KOPT-K1 (cell line): ENCODE measurements around the gene MID1.

Source experiments
- H3K27ac ChIP-seq: fragments of 200-600 bp; sonication (generic); 2 replicates; pipeline ENCODE4 v1.5.1; 2016; ENCODE audit warnings: antibody characterized with exemption, mild to moderate bottlenecking, low read depth, low read length; ENCODE audit not compliant: poor library complexity, severe bottlenecking
- H3K36me3 ChIP-seq: fragments of 200-600 bp; sonication (generic); 2 replicates; pipeline ENCODE4 v1.5.1; 2017; ENCODE audit warnings: antibody characterized with exemption, mild to moderate bottlenecking, low read length, moderate library complexity; ENCODE audit not compliant: insufficient read depth
- H3K9me3 ChIP-seq: fragments of 200-600 bp; sonication (generic); 2 replicates; pipeline ENCODE4 v1.5.1; 2017; ENCODE audit warnings: antibody characterized with exemption, low read length, mild to moderate bottlenecking; ENCODE audit not compliant: insufficient read depth, poor library complexity, severe bottlenecking

The MID1 gene

DNA sequence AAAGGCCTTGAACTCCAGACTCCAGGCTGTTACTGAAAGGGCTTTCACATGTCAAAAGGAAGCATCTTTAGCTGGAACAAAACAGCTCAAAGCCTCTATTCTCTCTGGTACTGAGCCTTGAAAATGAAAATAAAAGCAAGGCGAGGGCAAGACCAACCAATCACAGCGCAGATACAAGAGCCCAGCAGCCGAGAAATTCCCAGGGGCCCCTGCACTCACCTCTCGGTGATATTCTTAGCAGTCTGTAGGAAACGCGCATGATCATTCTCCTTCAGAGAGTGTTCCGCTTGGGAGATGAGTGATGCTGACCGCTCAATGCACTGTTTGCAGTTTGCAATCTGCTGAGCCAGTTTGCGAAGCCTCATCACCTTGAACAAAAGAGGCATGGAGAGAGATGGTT, 138.1 kb downstream of the MID1 start:
- H3K27ac ChIP-seq: no peak overlapping the region
- H3K9me3 ChIP-seq: no peaks in the 10 kb centered on the region
- no peaks in the 10 kb centered on the region for H3K36me3 ChIP-seq

DNA sequence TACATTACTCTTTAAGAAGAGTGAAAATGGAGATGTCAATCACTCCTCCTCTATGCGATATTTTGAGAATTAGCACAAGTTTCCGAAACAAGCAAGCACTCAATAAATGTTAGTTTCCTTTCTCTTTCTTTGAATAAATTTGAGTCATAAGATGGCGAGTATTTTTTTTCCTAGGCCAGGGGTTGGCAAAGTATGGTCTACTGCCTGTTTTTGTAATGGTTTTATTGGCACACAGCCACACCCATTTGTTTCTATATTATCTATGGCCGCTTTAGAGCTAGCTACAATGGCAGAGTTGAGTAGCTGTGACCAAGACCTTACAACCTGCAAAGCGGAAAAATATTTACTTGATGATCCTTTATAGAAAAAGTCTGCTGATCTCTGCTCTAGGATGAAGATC, 139.5 kb downstream of the MID1 start:
- no peak overlapping the region for H3K27ac ChIP-seq
- no peaks in the 10 kb centered on the region for H3K36me3 ChIP-seq
- no peaks in the 10 kb centered on the region for H3K9me3 ChIP-seq

DNA sequence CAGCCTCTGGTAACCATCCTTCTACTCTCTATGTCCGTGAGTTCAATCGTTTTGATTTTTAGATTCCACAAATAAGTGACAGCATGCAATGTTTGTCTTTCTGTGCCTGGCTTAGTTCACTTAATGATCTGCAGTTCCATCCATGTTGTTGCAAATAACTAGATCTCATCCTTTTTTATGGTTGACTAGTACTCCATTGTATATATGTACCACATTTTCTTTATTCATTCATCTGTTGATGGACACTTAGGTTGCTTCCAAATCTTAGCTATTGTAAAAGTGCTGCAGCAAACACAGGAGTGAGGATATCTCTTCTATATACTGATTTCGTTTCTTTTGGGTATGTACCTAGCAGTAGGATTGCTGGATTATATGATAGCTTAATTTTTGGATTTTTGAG, 140.9 kb downstream of the MID1 start:
- Histone ChIP-seq H3K9me3 (no peaks in the 10 kb centered on the region), H3K36me3 (no peaks in the 10 kb centered on the region), H3K27ac (no peak overlapping the region)

DNA sequence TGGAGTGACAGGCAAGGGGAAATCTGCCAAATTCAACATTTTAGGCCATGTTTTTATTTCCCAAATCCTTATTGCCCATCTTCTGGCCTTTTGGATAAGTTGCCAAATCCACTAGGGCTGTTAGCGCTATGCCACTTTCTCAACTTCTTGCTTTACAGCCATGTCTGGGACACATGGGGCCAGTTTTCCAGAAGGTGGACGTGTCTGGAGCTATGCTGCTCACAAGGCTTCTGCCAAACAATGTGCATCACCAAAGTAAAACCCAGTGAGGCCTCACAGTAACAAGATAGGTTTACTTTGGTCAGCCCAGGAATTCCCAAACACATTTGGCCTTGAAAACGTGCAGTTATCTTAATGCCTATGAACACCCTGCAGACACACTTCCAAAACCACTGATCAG, 142.9 kb downstream of the MID1 start:
- no peaks in the 10 kb centered on the region for H3K36me3 ChIP-seq
- H3K9me3 ChIP-seq: no peaks in the 10 kb centered on the region
- H3K27ac ChIP-seq: no peak overlapping the region

DNA sequence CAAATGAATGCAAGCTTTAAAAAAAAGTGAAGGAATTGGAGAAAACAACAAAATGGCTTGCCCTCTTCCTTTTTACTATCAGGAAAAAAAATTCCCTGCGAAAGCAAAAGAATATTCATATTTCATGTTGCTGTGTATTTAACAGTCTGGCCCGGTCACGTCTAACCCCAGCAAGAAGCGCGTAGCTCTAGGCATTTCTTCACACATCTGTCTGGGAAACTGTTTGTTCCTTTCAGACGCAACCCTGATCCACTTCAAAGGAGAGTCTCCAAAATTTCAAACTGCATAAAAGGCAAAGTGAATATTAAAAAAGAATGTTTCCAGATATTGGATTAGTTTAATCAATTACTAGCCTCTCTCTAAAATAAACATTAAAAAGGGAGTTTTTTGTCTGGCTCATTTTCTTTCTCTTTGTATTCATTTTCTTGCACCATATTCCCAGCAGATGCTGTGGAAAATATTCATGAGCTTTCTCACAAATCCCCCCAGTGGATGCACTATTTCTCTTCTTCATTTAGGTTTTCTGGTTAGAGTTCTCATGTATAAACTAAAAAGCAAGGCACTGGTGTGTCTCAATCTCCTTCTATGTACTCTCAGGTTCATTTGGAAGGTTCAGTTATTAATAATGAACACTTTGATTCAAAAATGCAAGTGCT, 145.3 kb downstream of the MID1 start:
- Histone ChIP-seq H3K27ac (no peak overlapping the region), H3K9me3 (no peaks in the 10 kb centered on the region), H3K36me3 (no peaks in the 10 kb centered on the region)

DNA sequence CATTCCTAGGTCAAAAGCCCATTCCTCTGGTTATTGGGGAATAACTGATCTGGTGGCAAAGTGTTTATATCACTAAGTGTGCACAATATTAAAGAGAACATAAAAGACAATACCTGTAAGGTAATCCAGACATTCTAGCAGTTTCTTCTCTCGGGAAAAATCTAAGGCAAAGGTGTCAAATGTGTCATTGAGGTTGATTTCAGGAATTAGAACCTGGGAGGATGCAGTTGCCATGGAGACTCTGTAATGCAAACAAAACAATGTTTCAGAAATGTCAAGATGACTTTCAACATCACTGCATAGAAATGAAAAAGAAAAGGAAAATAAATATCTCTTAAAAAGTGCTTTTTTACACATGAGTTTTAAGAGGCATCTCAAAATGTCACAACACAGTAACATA, 145.9 kb downstream of the MID1 start:
- no peaks in the 10 kb centered on the region for H3K9me3 ChIP-seq
- no peaks in the 10 kb centered on the region for H3K36me3 ChIP-seq

DNA sequence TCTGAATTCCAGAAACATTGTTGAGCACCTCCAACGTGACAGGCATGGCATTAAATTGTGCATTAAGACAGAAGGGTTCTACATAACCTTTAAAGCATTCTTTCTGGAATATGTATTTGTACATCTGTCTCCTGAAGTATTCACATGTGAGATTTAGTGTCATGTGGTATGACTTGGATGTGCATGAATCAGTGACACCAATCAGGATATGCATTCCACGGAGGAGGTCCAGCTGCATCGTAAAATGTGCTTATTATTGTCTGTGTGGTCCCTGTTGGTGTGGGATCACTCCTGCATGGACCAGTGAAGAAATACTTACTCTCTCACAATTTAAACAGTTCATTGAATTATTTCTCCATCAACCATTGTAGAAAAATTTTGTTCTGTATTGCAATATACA, 149.0 kb downstream of the MID1 start:
- no peaks in the 10 kb centered on the region for H3K36me3 ChIP-seq
- no peaks in the 10 kb centered on the region for H3K9me3 ChIP-seq
- no peak overlapping the region for H3K27ac ChIP-seq

More for the DNA sequence above, 145.9 kb downstream of the MID1 start:
- no peak overlapping the region for H3K27ac ChIP-seq

DNA sequence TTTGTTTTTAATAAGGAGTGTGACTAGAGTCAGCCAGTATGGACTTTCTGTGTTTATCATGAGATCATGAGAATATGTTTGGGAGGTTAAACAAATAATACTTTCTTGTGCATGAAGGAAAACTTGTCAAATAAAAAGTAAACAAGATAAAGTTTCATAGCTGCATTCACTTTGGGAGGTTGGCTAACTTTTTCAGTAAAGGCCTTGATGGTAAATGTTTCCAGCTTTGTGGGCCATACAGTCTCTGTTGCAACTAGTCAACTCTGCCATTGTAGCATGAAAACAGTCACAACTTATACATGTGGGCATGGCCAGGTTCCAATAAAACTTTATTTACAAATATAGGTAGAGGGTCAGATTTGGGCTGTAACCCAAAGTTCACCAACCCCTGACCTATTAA, 150.4 kb downstream of the MID1 start:
- Histone ChIP-seq H3K27ac (no peak overlapping the region), H3K36me3 (no peaks in the 10 kb centered on the region), H3K9me3 (no peaks in the 10 kb centered on the region)

DNA sequence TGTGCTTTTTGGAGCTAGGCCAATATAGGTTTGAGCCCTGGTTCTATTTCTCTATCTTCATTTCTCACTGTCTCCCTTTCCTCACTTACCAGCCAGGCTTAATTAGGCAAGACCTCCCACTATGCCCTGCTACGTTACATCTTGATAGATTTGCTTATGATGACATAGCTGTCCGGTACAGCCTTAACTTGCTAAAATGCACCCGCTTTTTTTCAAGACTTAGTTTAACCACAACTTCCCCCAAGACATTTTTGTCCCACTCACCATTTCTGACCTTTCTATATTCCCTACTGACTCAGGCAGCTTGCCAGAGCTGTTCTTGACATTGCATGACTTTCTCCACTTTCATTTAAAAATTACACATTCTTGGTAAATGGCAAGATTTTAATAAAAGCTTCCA, 152.6 kb downstream of the MID1 start:
- H3K36me3 ChIP-seq: no peaks in the 10 kb centered on the region
- no peaks in the 10 kb centered on the region for H3K9me3 ChIP-seq
- H3K27ac ChIP-seq: no peak overlapping the region

DNA sequence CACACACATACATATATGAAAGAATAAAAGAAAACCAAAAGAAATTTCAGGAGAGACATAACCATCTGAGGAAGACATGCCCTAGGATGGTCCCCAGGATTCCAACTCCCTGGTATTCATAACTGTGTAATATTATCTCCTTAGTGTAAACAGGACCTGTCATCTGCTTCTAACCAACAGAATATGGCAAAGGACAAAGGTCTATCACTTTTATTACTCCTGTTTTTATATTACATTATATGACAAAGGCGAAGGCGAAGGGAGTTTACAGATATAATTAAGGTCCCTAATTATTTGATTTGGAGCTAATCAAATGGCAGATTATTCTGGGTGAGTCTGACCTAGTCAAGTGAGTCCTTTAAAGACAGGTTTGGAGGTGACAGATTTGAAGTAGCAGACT, 155.1 kb downstream of the MID1 start:
- H3K27ac ChIP-seq: no peak overlapping the region
- no peaks in the 10 kb centered on the region for H3K9me3 ChIP-seq
- no peaks in the 10 kb centered on the region for H3K36me3 ChIP-seq

DNA sequence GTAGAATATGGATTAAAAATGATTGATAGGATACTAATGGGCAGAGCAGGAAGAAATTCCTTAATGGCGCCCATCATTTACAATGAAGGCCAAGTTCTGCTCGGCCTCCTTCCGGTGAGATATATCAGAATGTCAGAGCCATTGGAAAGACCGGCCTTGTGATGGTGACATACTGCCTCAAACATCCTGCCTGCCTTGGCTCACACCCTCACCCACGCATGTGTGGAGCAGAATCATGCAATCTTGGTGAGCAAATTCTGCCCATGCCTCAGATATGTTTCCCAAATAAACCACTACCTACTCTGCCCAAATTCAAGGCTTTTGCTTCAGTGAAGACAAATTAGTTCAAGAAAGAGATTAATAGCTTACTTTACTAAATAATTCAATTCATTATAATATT, 163.3 kb downstream of the MID1 start:
- Histone ChIP-seq H3K27ac (no peak overlapping the region), H3K36me3 (no peaks in the 10 kb centered on the region), H3K9me3 (no peaks in the 10 kb centered on the region)

DNA sequence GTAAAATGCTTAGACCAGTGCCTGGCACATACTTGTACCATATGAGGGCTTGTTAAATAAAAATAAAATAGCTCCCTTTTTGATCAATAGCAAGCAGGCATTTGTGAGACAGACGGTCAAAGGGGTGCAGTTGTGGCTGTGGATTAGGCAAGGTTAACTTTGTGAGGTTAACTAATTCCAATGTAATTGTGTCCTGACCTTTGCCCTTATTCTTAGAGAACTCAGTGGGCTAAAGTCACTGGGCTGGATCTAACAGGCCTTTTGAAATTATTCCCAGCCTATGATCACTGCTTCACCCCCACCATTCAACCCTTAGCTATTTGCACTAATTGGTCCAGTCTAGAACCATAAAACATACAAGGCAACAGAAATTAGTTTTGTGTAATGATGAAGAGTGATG, 166.4 kb downstream of the MID1 start:
- Histone ChIP-seq H3K9me3 (no peaks in the 10 kb centered on the region), H3K36me3 (no peaks in the 10 kb centered on the region), H3K27ac (no peak overlapping the region)

DNA sequence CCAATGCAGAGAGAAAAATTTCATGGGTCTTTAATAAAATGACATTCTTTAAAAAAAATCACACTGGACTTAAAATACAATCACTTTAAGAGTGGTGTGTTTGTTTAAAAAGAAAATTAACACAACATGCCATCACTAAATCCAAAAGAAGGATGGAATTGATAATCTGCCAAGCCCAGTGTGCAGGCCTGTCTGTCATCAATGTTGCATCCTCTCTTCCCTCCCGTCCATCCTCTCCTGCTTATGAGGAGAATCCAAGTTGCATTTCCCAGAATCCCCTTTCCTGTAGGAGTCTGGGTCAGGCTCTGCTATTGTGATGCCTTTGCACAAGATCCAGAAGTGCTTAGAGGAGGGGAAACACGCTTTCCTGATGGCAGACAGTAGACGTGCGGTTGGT, 169.4 kb downstream of the MID1 start:
- H3K36me3 ChIP-seq: no peaks in the 10 kb centered on the region
- no peaks in the 10 kb centered on the region for H3K9me3 ChIP-seq
- no peak overlapping the region for H3K27ac ChIP-seq

DNA sequence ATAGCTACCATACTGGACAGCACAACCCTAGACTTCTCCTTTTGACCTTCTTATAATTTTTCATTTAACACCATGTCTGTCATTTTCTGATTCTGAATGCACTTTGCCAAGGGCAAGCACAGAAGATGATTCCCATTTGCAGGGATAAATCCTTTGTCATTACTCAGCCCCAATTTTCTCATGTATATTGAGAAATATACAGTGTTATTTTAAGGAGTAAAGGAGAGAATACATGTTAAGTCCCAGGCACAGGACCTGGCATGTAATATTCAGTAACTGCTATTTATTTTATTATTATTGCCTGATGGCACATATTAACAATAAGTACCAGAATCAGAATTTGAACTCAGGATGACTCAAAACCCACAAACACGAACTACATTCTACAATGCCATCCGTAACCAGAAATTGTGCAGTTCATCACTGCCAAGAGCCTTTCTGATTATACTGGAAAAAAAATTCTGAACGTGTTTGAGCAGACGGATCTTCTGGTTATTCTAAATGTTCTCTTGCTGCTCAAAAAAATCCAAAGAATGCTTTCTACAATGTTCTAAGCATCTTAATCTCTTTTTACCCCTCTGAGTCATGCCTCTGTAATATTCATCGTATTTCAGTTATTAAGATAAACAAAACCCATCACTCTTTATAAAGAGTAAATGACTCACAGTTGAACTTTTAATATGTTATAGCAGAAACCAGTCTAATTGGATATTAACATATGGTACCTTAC, 170.0 kb downstream of the MID1 start:
- Histone ChIP-seq H3K27ac (no peak overlapping the region), H3K36me3 (no peaks in the 10 kb centered on the region), H3K9me3 (no peaks in the 10 kb centered on the region)

DNA sequence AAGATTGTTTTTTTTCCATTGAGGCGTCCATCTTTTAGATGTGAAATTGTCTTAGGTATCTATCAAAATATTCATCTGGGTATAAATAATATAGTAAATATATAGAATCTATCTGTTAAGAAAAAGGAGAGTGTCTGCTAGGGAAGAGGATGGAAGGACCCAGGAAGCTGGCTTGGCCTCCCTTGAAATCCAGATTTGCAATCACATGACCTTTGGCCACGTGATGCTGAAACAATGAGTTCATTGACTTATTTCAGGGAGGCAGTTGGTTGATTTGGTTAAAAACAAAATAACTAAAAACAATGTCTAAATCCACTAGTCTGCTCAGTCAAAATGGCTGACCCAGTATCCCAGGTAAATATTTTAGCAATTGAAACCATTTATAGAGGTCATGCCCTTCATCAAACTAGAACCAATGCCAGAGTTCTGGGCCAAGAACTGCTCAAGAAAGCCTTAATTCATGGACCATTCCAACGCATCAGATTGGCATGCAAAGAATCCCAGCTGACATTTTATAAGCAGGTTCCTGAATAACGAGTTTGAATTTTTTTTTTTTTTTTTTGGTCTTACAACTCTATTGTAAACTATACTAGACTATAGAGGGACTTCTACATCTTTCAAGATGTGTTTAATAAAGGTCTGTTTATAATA, 172.7 kb downstream of the MID1 start:
- H3K36me3 ChIP-seq: no peaks in the 10 kb centered on the region
- H3K9me3 ChIP-seq: no peaks in the 10 kb centered on the region
- no peak overlapping the region for H3K27ac ChIP-seq

DNA sequence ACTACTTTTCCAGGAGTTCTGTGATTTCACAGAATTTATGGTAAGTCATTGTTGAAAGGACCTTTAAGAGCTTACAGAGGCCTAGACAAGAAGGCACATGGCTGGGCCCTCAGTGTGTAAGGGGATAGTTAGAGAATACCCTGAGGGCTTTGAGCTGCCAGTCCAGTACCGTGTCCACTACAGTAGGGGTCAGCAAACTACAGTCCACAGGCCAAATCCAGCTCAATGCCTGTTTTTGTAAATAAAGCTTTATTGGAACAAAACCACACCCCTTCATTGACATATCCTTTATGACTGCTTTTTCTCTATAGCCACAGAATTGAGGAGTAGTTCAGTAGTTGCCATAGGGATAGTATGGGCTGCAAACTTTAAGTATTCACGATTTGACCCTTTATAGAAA, 176.2 kb downstream of the MID1 start:
- no peak overlapping the region for H3K27ac ChIP-seq
- no peaks in the 10 kb centered on the region for H3K9me3 ChIP-seq
- H3K36me3 ChIP-seq: no peaks in the 10 kb centered on the region
